ENCODE data around the gene LAMB1. TPM values are rescaled to one million over a fixed set of nuclear protein-coding genes. Genes with fewer than 3 reads are reported as not detected.

Gene LAMB1
- total RNA-seq = 438 and 483 TPM in 2 replicates

DNA sequence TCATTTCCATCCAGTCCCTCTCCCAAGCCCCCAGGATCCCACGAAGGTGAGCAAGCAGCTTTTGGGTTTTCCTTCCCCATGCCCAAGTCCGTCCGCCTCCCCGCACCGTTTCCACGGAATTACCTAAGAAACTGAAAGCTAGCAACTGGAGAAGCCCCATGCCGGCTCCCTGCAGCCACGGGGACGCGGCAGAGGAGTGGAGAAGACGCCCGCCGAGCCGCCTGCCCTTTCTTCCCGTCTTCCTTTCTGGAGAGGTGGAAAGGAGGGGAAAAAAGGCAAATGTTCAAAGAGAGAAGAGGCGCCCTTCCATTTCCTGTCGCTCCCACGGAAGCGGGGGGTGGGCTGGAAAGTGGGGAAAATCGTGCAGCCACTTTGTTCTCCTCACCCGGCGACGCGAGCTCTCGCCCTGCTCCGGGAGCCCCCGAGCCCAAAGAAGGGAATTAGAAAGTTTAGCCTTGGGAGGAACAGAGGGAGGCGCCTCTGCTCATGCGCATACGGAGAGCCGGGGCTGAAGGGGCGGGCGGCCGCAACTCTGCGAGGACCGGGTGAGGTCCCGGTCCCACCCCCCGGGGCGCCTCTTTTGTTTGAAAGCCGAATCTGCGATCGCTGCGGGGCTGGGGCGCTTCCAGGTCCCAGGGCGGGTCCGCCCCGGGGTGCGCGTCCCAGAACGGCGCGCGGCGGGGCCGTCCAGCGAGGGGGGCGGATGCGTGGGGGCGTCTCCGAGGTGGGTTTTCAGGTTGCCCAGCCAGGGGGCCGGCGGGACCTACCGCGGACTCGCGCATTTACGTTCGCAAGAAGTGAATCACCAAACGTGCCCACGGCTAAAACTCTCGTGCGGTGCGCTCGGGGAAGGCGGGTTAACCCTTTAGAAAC, at the start of gene LAMB1:
Gene LAMB1, minus strand, starts transcription at position 436 of the 873 bp plus-strand sequence. Its CDS starts 276 bp downstream, at position 160.
- DNase-seq (ENCODE audit: low read depth) = peak; percentile 88
- TF ChIP-seq, protein P1, sequence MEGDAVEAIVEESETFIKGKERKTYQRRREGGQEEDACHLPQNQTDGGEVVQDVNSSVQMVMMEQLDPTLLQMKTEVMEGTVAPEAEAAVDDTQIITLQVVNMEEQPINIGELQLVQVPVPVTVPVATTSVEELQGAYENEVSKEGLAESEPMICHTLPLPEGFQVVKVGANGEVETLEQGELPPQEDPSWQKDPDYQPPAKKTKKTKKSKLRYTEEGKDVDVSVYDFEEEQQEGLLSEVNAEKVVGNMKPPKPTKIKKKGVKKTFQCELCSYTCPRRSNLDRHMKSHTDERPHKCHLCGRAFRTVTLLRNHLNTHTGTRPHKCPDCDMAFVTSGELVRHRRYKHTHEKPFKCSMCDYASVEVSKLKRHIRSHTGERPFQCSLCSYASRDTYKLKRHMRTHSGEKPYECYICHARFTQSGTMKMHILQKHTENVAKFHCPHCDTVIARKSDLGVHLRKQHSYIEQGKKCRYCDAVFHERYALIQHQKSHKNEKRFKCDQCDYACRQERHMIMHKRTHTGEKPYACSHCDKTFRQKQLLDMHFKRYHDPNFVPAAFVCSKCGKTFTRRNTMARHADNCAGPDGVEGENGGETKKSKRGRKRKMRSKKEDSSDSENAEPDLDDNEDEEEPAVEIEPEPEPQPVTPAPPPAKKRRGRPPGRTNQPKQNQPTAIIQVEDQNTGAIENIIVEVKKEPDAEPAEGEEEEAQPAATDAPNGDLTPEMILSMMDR (IDR thresholded peaks at IDR 0.05; ENCODE audit: insufficient read depth, low read depth, low read length) = no peak
- peak within 1 kb of the TSS; percentile 96 for H3K4me3 ChIP-seq (ENCODE audit: low read depth, low read length)

GRCh38 chr7:108051454-108051853, 48.5 kb upstream of the LAMB1 start:
- TF ChIP-seq, protein P1 (IDR thresholded peaks at IDR 0.05; ENCODE audit: insufficient read depth, low read depth, low read length) = no peak
- no peak for DNase-seq (ENCODE audit: low read depth)
- no peak overlapping the region for H3K4me3 ChIP-seq (ENCODE audit: low read depth, low read length)

DNA sequence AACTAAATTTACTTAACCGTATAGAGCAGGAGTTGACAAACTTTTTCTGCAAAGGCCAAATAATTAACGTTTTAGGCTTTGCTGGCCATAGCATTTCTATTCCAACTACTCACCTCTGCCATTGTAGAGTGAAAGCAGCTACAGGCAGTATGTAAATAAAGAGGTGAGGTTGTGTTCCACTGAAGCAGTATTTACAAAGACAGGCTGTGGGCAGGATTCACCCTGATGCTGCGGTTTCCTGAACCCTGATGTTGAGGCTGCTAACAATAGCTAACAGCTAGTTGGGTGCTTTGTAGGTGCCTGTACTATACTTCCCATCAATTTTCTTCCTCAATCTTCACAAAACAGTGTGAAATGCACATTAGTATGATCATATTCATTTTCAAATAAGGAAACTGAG, 47.0 kb upstream of the LAMB1 start:
- H3K4me3 ChIP-seq (ENCODE audit: low read depth, low read length) = no peak overlapping the region
- no peak for DNase-seq (ENCODE audit: low read depth)
- TF ChIP-seq, protein P1 (IDR thresholded peaks at IDR 0.05; ENCODE audit: insufficient read depth, low read depth, low read length) = no peak

DNA sequence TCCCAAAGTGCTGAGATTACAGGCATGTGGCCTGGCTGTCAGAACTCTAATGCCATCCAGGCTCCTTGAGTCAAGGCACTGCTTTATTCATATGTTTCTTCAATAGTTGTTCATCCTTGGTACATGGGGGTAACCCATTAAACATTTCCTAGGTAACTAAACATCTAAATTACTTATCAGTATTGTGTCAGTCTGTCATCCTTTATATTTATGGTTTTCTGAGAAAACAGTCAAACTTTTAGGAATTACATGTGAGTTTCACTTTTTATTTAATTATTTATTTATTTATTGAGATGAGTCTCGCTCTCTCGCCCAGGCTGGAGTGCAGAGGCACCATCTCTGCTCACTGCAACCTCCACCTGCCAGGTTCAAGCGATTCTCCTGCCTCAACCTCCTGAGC, 45.5 kb upstream of the LAMB1 start:
- TF ChIP-seq, protein P1 (IDR thresholded peaks at IDR 0.05; ENCODE audit: insufficient read depth, low read depth, low read length) = no peak
- no peak overlapping the region for H3K4me3 ChIP-seq (ENCODE audit: low read depth, low read length)
- DNase-seq (ENCODE audit: low read depth) = no peak

DNA sequence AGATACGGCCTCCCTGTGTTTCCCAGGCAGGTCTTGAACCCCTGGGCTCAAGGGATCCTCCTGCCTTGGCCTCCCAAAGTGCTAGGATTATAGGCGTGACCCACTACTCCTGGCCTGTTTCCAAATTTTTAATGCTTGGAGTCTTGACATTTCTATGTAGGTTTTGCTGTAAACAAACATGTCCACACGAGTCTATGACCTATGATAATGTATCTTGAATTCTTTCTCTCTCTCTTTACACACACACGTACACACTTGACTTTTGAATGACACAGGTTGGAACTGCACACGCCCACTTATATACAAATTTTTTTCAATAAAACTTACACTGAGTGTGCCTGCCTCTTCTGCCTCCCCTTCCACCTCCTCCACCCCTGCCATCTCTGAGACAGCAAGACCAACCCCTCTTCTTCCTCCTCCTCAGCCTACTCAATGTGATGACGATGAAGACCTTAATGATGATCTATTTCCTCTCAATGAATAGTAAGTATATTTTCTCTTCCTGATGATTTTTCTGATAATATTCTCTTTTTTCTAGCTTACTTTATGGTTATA, 44.1 kb upstream of the LAMB1 start:
- DNase-seq (ENCODE audit: low read depth) = no peak
- TF ChIP-seq, protein P1 (IDR thresholded peaks at IDR 0.05; ENCODE audit: insufficient read depth, low read depth, low read length) = no peak
- no peak overlapping the region for H3K4me3 ChIP-seq (ENCODE audit: low read depth, low read length)

- H3K4me3 ChIP-seq (ENCODE audit: low read depth, low read length) = no peak overlapping the region
- DNase-seq (ENCODE audit: low read depth) = peak; percentile 59
Measured at GRCh38 chr7:108045669-108046068, 42.7 kb upstream of the LAMB1 start.

More at GRCh38 chr7:108045669-108046068, 42.7 kb upstream of the LAMB1 start:
- TF ChIP-seq, protein P1 (IDR thresholded peaks at IDR 0.05; ENCODE audit: insufficient read depth, low read depth, low read length) = no peak

Data from fibroblast of villous mesenchyme (primary cell).